OCI-LY1 (cell line): Measurements from ENCODE around the gene RPS6KL1.

ENCODE experiments used
- H2AFZ ChIP-seq: fragments of 200-600 bp; sonication (generic), shearing (Covaris generic); 2 replicates; pipeline ENCODE4 v1.6.0; 2014; ENCODE audit warnings: antibody characterized with exemption, mild to moderate bottlenecking, low read length
- H3F3A ChIP-seq: fragments of 200-600 bp; sonication (generic), shearing (Covaris generic); 2 replicates; pipeline ENCODE4 v1.6.0; 2014; ENCODE audit warnings: mild to moderate bottlenecking, antibody characterized with exemption, low read length, moderate library complexity; ENCODE audit not compliant: insufficient read depth
- H3K27ac ChIP-seq: fragments of 200-600 bp; sonication (generic); 2 replicates; pipeline ENCODE4 v1.5.1; 2014; ENCODE audit warnings: low read length, mixed run types, mild to moderate bottlenecking, low read depth; ENCODE audit not compliant: poor library complexity, severe bottlenecking
- H3K27me3 ChIP-seq: fragments of 200-600 bp; sonication (generic); 2 replicates; pipeline ENCODE4 v1.6.0; 2014; ENCODE audit warnings: antibody characterized with exemption, mild to moderate bottlenecking, low read length, moderate library complexity; ENCODE audit not compliant: insufficient read depth
- H3K36me3 ChIP-seq: fragments of 200-600 bp; sonication (generic); 2 replicates; pipeline ENCODE4 v1.6.1; 2014; ENCODE audit warnings: mild to moderate bottlenecking, antibody characterized with exemption, low read length, moderate library complexity, mixed read lengths; ENCODE audit not compliant: insufficient read depth
- H3K4me1 ChIP-seq: fragments of 200-600 bp; sonication (generic); 2 replicates; pipeline ENCODE4 v1.5.1; 2014; ENCODE audit warnings: mild to moderate bottlenecking, low read length, moderate library complexity; ENCODE audit not compliant: insufficient read depth, severe bottlenecking
- H3K4me2 ChIP-seq: fragments of 200-600 bp; sonication (generic), shearing (Covaris generic); 2 replicates; pipeline ENCODE4 v1.6.1; 2014; ENCODE audit warnings: low read length
- H3K4me3 ChIP-seq: fragments of 200-600 bp; sonication (generic); 2 replicates; pipeline ENCODE4 v1.5.1; 2014; ENCODE audit warnings: low read length, low read depth, mild to moderate bottlenecking, mixed read lengths; ENCODE audit not compliant: poor library complexity, severe bottlenecking
- H3K79me2 ChIP-seq: fragments of 200-600 bp; shearing (Covaris generic); 2 replicates; pipeline ENCODE4 v1.6.1; 2016; ENCODE audit warnings: mixed run types, low read length, mixed read lengths; ENCODE audit not compliant: insufficient read depth
- H3K9ac ChIP-seq: fragments of 200-600 bp; sonication (generic), shearing (Covaris generic); 2 replicates; pipeline ENCODE4 v1.6.1; 2014; ENCODE audit warnings: mild to moderate bottlenecking, low read length, mixed read lengths
- H3K9me2 ChIP-seq: fragments of 200-600 bp; sonication (generic), shearing (Covaris generic); 2 replicates; pipeline ENCODE4 v1.6.1; 2014; ENCODE audit warnings: low read depth, mild to moderate bottlenecking, low read length, mixed read lengths
- H3K9me3 ChIP-seq: fragments of 200-600 bp; shearing (Covaris generic); 2 replicates; pipeline ENCODE4 v1.6.1; 2014; ENCODE audit warnings: low read length, mixed read lengths
- H4K20me1 ChIP-seq: fragments of 200-600 bp; sonication (generic), shearing (Covaris generic); 2 replicates; pipeline ENCODE4 v1.6.0; 2016; ENCODE audit warnings: mild to moderate bottlenecking, low read length; ENCODE audit not compliant: insufficient read depth
- CTCF ChIP-seq: fragments of 200-600 bp; sonication (generic), shearing (Covaris generic); IDR thresholded peaks from 2 replicates; pipeline ENCODE4 v1.5.1; 2017; ENCODE audit warnings: mild to moderate bottlenecking, antibody characterized with exemption, low read length, moderate library complexity, mixed read lengths
- EZH2 ChIP-seq: fragments of 200-600 bp; sonication (generic), shearing (Covaris generic); IDR thresholded peaks from 2 replicates; pipeline ENCODE4 v1.8.0; 2017; ENCODE audit warnings: borderline replicate concordance, mixed run types, mild to moderate bottlenecking, antibody characterized with exemption, low read length, moderate library complexity, mixed read lengths

RPS6KL1 gene

GRCh38 chr14:74921053-74921620 is 1.9 kb downstream of the RPS6KL1 start:
- TF ChIP-seq CTCF, result no peak
- TF ChIP-seq EZH2, result no peak

DNA sequence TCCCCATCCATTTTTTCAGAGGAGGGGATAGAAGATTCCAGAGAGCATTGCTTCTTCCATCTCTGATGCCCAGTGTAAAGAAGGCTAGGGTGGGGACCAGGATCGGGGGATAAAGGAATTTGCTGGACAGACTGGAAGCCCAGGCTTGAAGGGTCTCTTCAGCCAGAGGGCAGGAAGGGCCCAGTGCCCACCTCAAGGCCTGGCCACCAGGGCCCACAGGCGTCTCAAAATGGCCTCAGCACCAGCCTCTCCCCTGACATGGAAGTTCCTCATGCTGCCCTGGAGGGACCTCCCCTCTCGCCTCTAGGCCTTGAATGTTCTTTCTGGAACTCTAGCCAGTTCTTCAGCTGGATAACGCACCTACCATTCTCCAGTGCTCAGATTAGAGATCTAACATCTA is 2.8 kb downstream of the RPS6KL1 start:
- H2AFZ ChIP-seq, result no peak overlapping the region
- no peak overlapping the region for H3K4me3 ChIP-seq
- no peak overlapping the region for H3K4me2 ChIP-seq
- H3K9ac ChIP-seq, result no peak overlapping the region
- no peaks in the 10 kb centered on the region for H3F3A ChIP-seq
- H3K9me2 ChIP-seq, result no peaks in the 10 kb centered on the region
- H3K36me3 ChIP-seq, result no peaks in the 10 kb centered on the region
- peaks cover 8% of the 10 kb centered on the region for H3K4me1 ChIP-seq
- no peak overlapping the region for H3K27ac ChIP-seq
- H3K9me3 ChIP-seq, result no peaks in the 10 kb centered on the region
- H3K27me3 ChIP-seq, result no peaks in the 10 kb centered on the region; the same call in 1 of the 2 replicates
- no peaks in the 10 kb centered on the region for H3K79me2 ChIP-seq
- TF ChIP-seq CTCF (no peak), EZH2 (no peak)
- no peaks in the 10 kb centered on the region for H4K20me1 ChIP-seq

More at GRCh38 chr14:74921053-74921620, 1.9 kb downstream of the RPS6KL1 start:
- Histone ChIP-seq H3K36me3 (no peaks in the 10 kb centered on the region), H3K27ac (no peak overlapping the region), H4K20me1 (no peaks in the 10 kb centered on the region), H3K9me3 (no peaks in the 10 kb centered on the region), H2AFZ (no peak overlapping the region), H3K4me1 (peaks cover 8% of the 10 kb centered on the region), H3K9me2 (no peaks in the 10 kb centered on the region), H3K4me2 (no peak overlapping the region), H3K27me3 (no peaks in the 10 kb centered on the region; the same call in 1 of the 2 replicates), H3K9ac (no peak overlapping the region), H3K79me2 (no peaks in the 10 kb centered on the region), H3F3A (no peaks in the 10 kb centered on the region), H3K4me3 (no peak overlapping the region)

DNA sequence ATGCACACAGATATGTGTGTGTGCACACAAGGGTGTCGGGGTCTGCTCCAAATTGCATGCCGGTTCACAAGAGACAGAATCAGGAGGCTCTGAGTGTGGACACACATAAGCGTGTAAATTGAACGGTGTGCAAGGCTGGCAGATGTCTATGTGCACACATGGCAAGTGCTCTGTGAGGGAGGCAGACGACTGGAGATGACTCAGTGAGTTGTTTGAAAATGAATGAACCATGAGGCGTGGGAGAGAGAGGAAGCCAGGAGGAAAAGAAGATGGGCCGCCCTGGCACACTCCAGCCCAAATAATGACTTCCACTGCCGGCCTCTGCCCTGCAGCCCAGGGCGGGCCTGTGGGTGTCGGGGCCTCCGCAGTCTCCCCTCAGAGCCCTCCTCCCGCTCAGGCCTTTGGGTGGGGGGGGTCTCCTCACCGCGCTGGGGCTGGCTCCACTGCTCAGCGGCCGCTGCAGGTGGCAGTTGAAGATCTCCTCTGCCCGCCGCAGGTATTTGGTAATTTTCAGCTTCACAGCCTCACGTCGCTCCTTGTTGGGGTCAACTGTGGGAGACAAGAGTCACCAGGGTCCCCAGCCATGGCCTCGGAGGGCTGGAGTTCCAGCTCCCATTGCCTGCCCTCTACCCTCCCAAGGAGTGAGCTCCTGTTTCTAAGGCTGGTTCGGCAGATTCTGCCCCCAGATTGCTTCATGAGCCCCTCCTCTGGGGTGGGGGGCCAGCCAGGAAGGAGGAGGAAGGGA is 3.5 kb downstream of the RPS6KL1 start:
- H3K4me1 ChIP-seq, result peaks cover 8% of the 10 kb centered on the region
- no peaks in the 10 kb centered on the region; the same call in 1 of the 2 replicates for H3K27me3 ChIP-seq
- H3K27ac ChIP-seq, result no peak overlapping the region
- no peak overlapping the region for H3K9ac ChIP-seq
- no peaks in the 10 kb centered on the region for H3K79me2 ChIP-seq
- no peaks in the 10 kb centered on the region for H3F3A ChIP-seq
- no peaks in the 10 kb centered on the region for H3K9me2 ChIP-seq
- H3K9me3 ChIP-seq, result no peaks in the 10 kb centered on the region
- no peak for TF ChIP-seq EZH2
- no peak for TF ChIP-seq CTCF
- H3K4me2 ChIP-seq, result no peak overlapping the region
- no peaks in the 10 kb centered on the region for H4K20me1 ChIP-seq
- H3K36me3 ChIP-seq, result no peaks in the 10 kb centered on the region
- no peak overlapping the region for H3K4me3 ChIP-seq
- H2AFZ ChIP-seq, result no peak overlapping the region
